ENCODE results near the gene HDAC9.

HDAC9 gene

DNA sequence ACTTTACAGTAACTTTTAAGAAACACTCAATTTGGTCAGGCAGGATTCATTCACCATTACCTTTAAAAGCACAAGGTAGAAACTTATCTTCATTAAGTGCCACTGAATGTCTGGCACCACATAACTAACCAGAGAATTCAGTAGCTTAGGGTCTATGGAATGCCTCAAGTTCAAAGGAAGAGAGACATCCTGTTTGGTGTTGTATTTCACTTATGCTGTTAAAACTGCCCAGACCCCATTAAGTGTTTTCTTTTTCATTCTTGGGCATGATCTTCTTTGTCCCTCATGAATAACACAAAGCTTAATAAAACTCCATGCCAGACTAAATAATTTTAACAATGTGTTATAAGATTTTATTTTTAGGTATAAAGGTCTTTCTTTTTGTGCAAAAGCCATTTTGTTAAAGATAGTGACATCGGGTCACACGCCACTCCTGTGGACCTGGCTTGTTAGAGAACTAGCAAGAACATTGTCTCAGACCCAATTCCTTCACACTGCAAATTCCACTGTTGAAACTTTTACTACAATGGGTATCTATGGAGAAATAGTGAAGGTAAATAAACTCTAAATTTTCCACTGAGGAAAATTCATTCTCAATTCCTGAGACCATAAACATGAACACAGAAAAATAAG lies 400.9 kb downstream of the HDAC9 start (continued):
- TF ChIP-seq, protein P1, sequence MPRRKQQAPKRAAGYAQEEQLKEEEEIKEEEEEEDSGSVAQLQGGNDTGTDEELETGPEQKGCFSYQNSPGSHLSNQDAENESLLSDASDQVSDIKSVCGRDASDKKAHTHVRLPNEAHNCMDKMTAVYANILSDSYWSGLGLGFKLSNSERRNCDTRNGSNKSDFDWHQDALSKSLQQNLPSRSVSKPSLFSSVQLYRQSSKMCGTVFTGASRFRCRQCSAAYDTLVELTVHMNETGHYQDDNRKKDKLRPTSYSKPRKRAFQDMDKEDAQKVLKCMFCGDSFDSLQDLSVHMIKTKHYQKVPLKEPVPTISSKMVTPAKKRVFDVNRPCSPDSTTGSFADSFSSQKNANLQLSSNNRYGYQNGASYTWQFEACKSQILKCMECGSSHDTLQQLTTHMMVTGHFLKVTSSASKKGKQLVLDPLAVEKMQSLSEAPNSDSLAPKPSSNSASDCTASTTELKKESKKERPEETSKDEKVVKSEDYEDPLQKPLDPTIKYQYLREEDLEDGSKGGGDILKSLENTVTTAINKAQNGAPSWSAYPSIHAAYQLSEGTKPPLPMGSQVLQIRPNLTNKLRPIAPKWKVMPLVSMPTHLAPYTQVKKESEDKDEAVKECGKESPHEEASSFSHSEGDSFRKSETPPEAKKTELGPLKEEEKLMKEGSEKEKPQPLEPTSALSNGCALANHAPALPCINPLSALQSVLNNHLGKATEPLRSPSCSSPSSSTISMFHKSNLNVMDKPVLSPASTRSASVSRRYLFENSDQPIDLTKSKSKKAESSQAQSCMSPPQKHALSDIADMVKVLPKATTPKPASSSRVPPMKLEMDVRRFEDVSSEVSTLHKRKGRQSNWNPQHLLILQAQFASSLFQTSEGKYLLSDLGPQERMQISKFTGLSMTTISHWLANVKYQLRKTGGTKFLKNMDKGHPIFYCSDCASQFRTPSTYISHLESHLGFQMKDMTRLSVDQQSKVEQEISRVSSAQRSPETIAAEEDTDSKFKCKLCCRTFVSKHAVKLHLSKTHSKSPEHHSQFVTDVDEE (CRISPR knock-in tag; IDR thresholded peaks at IDR 0.05): no peak
- no peak for TF ChIP-seq ESRRG (CRISPR knock-in tag; IDR thresholded peaks at IDR 0.05)
- TF ChIP-seq ZNF565 (CRISPR knock-in tag; conservative IDR thresholded peaks at IDR 0.05; ENCODE audit: low read depth): no peak
- TF ChIP-seq, protein P2, sequence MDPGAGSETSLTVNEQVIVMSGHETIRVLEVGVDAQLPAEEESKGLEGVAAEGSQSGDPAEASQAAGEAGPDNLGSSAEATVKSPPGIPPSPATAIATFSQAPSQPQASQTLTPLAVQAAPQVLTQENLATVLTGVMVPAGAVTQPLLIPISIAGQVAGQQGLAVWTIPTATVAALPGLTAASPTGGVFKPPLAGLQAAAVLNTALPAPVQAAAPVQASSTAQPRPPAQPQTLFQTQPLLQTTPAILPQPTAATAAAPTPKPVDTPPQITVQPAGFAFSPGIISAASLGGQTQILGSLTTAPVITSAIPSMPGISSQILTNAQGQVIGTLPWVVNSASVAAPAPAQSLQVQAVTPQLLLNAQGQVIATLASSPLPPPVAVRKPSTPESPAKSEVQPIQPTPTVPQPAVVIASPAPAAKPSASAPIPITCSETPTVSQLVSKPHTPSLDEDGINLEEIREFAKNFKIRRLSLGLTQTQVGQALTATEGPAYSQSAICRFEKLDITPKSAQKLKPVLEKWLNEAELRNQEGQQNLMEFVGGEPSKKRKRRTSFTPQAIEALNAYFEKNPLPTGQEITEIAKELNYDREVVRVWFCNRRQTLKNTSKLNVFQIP (CRISPR knock-in tag; IDR thresholded peaks at IDR 0.05; ENCODE audit: borderline replicate concordance, low read depth): peak; percentile 94; the same call in 1 of the 2 replicates
- TF ChIP-seq CSDC2 (CRISPR knock-in tag; IDR thresholded peaks at IDR 0.05): no peak

DNA sequence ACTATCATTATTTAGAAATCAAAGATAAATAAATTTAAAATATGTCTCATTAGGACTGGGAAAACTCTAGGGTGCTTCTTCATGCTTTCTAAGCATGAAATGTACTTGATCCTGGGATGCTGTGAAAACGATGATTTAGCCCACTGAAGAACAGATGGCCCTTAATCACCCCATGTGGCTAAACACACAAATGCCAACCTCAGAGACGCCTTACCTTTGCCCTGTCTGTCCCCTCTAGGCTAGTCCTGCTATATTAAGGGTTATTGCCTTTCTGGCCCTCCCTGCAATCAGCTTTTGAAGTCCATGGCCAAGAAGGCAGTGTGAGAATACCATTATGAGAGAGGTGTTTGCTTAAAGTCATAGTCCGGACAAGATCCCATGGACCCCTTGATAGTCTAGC lies 404.7 kb downstream of the HDAC9 start:
- TF ChIP-seq ZNF565 (CRISPR knock-in tag; conservative IDR thresholded peaks at IDR 0.05; ENCODE audit: low read depth) (no peak), CSDC2 (CRISPR knock-in tag; IDR thresholded peaks at IDR 0.05) (no peak), SNAI2 (CRISPR knock-in tag; IDR thresholded peaks at IDR 0.05) (no peak), OSR1 (CRISPR knock-in tag; IDR thresholded peaks at IDR 0.05) (no peak), ZFP3 (CRISPR knock-in tag; IDR thresholded peaks at IDR 0.05) (no peak), ZNF8 (CRISPR knock-in tag; IDR thresholded peaks at IDR 0.05) (no peak), GLIS3 (CRISPR knock-in tag; IDR thresholded peaks at IDR 0.05) (no peak), TCF4 (CRISPR knock-in tag; IDR thresholded peaks at IDR 0.05; ENCODE audit: borderline replicate concordance) (no peak), PPARA (CRISPR knock-in tag; IDR thresholded peaks at IDR 0.05; ENCODE audit: borderline replicate concordance) (no peak), ESRRG (CRISPR knock-in tag; IDR thresholded peaks at IDR 0.05) (no peak), ISL1 (CRISPR knock-in tag; IDR thresholded peaks at IDR 0.05) (no peak), BACH2 (CRISPR knock-in tag; IDR thresholded peaks at IDR 0.05; ENCODE audit: borderline replicate concordance) (no peak), ARNTL (CRISPR knock-in tag; IDR thresholded peaks at IDR 0.05; ENCODE audit: borderline replicate concordance, low read depth) (no peak), TOX (CRISPR knock-in tag; IDR thresholded peaks at IDR 0.05; ENCODE audit: borderline replicate concordance) (no peak)
- TF ChIP-seq, protein P1 (CRISPR knock-in tag; IDR thresholded peaks at IDR 0.05): no peak
- TF ChIP-seq, protein P2 (CRISPR knock-in tag; IDR thresholded peaks at IDR 0.05; ENCODE audit: borderline replicate concordance, low read depth): no peak
- TF ChIP-seq, protein P3, sequence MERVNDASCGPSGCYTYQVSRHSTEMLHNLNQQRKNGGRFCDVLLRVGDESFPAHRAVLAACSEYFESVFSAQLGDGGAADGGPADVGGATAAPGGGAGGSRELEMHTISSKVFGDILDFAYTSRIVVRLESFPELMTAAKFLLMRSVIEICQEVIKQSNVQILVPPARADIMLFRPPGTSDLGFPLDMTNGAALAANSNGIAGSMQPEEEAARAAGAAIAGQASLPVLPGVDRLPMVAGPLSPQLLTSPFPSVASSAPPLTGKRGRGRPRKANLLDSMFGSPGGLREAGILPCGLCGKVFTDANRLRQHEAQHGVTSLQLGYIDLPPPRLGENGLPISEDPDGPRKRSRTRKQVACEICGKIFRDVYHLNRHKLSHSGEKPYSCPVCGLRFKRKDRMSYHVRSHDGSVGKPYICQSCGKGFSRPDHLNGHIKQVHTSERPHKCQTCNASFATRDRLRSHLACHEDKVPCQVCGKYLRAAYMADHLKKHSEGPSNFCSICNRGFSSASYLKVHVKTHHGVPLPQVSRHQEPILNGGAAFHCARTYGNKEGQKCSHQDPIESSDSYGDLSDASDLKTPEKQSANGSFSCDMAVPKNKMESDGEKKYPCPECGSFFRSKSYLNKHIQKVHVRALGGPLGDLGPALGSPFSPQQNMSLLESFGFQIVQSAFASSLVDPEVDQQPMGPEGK (CRISPR knock-in tag; IDR thresholded peaks at IDR 0.05; ENCODE audit: borderline replicate concordance): no peak
- TF ChIP-seq, protein P4, sequence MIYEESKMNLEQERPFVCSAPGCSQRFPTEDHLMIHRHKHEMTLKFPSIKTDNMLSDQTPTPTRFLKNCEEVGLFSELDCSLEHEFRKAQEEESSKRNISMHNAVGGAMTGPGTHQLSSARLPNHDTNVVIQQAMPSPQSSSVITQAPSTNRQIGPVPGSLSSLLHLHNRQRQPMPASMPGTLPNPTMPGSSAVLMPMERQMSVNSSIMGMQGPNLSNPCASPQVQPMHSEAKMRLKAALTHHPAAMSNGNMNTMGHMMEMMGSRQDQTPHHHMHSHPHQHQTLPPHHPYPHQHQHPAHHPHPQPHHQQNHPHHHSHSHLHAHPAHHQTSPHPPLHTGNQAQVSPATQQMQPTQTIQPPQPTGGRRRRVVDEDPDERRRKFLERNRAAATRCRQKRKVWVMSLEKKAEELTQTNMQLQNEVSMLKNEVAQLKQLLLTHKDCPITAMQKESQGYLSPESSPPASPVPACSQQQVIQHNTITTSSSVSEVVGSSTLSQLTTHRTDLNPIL (CRISPR knock-in tag; IDR thresholded peaks at IDR 0.05; ENCODE audit: low read depth): no peak
- TF ChIP-seq, protein P5, sequence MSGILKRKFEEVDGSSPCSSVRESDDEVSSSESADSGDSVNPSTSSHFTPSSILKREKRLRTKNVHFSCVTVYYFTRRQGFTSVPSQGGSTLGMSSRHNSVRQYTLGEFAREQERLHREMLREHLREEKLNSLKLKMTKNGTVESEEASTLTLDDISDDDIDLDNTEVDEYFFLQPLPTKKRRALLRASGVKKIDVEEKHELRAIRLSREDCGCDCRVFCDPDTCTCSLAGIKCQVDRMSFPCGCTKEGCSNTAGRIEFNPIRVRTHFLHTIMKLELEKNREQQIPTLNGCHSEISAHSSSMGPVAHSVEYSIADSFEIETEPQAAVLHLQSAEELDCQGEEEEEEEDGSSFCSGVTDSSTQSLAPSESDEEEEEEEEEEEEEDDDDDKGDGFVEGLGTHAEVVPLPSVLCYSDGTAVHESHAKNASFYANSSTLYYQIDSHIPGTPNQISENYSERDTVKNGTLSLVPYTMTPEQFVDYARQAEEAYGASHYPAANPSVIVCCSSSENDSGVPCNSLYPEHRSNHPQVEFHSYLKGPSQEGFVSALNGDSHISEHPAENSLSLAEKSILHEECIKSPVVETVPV (CRISPR knock-in tag; IDR thresholded peaks at IDR 0.05): no peak
- no peak for ATAC-seq

Data from SK-N-SH treated with all-trans-retinoic acid at 6 μM for 48 hours (cell line).